H1 (cell line): Measurements from ENCODE around the gene DNAJC28.

Source experiments
- CHD1 ChIP-seq: IDR thresholded peaks from 2 replicates; pipeline ENCODE4 v1.6.1; 2012; ENCODE audit warnings: low read depth, low read length, improper control_type of control experiment
- EP300 ChIP-seq, 2 experiments: IDR thresholded peaks; 1 replicate in 1 of 2; 2 replicates in 1 of 2; pipeline ENCODE4 v1.6.1; 2011 to 2012; ENCODE audit warnings: low read depth in 2 of 2, low read length in 2 of 2, mild to moderate bottlenecking in 2 of 2, borderline replicate concordance in 1 of 2, inconsistent platforms in 1 of 2, moderate library complexity in 1 of 2
- GTF2F1 ChIP-seq: IDR thresholded peaks from 2 replicates; pipeline ENCODE4 v1.6.1; 2012; ENCODE audit warnings: low read depth, low read length, improper control_type of control experiment, borderline replicate concordance
- POLR2A ChIP-seq, 2 experiments: IDR thresholded peaks; 1 replicate in 1 of 2; 2 replicates in 1 of 2; pipeline ENCODE4 v1.6.1; 2011; ENCODE audit warnings: low read depth in 2 of 2, low read length in 2 of 2, mild to moderate bottlenecking in 2 of 2; ENCODE audit errors: control extremely low read depth in 1 of 2
- POLR2AphosphoS5 ChIP-seq: IDR thresholded peaks from 2 replicates; pipeline ENCODE4 v1.6.1; 2011; ENCODE audit warnings: low read depth, low read length
- RAD21 ChIP-seq, 2 experiments: IDR thresholded peaks in 1 of 2; conservative IDR thresholded peaks in 1 of 2; 2 replicates each; pipeline ENCODE4 v1.6.1; 2011; ENCODE audit warnings: low read depth in 2 of 2, low read length in 2 of 2, improper control_type of control experiment in 1 of 2, inconsistent platforms in 1 of 2, mild to moderate bottlenecking in 1 of 2, moderate library complexity in 1 of 2
- RFX5 ChIP-seq: IDR thresholded peaks from 2 replicates; pipeline ENCODE4 v1.6.1; 2011; ENCODE audit warnings: low read depth, low read length, improper control_type of control experiment, borderline replicate concordance
- YY1 ChIP-seq: IDR thresholded peaks from 2 replicates; pipeline ENCODE4 v1.6.1; 2011; ENCODE audit warnings: low read depth, mild to moderate bottlenecking, low read length
- TF ChIP-seq, protein P1 (sequence below), 3 experiments: IDR thresholded peaks; 1 replicate in 2 of 3; 2 replicates in 1 of 3; pipeline versions ENCODE4 v1.5.1 to v1.6.1; 2011; ENCODE audit warnings: low read length in 3 of 3, mild to moderate bottlenecking in 3 of 3, inconsistent platforms in 2 of 3, low read depth in 1 of 3, moderate library complexity in 1 of 3; ENCODE audit not compliant: insufficient read depth in 1 of 3; ENCODE audit errors: control extremely low read depth in 1 of 3
- TF ChIP-seq, protein P2 (sequence below): IDR thresholded peaks from 2 replicates; pipeline ENCODE4 v1.6.1; 2011; ENCODE audit warnings: low read depth, mild to moderate bottlenecking, low read length; ENCODE audit not compliant: insufficient read depth

DNA sequence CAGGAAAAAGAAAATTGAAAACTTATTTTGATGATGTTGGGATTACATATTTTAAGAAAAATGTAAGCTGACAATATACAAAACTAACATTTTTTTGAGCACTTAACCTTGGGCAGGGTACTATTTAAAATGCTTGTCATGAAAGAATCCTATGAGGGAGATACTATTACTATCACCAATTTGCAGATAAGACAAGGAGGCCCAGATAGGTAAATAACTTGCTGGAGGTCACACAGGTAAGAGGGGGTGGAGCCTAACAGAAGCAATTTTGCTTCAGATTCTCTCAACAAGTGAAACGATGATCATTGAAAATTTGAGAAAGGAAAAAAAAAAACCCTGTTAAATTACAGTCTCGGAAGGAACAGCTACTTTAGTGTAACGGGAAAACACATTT lies 49.2 kb upstream of the DNAJC28 start:
- TF ChIP-seq RAD21 (IDR thresholded peaks at IDR 0.05 in 1 of 2, conservative IDR thresholded peaks at IDR 0.05 in 1 of 2; ENCODE audit: low read depth in 2 of 2, low read length in 2 of 2) (no peak), POLR2A (IDR thresholded peaks at IDR 0.05; ENCODE audit: control extremely low read depth in 1 of 2, low read depth in 2 of 2, low read length in 2 of 2) (no peak), YY1 (no peak), EP300 (IDR thresholded peaks at IDR 0.05; ENCODE audit: borderline replicate concordance in 1 of 2, low read depth in 2 of 2, low read length in 2 of 2) (no peak), GTF2F1 (no peak), RFX5 (no peak), CHD1 (no peak), POLR2AphosphoS5 (no peak)
- TF ChIP-seq, protein P1, sequence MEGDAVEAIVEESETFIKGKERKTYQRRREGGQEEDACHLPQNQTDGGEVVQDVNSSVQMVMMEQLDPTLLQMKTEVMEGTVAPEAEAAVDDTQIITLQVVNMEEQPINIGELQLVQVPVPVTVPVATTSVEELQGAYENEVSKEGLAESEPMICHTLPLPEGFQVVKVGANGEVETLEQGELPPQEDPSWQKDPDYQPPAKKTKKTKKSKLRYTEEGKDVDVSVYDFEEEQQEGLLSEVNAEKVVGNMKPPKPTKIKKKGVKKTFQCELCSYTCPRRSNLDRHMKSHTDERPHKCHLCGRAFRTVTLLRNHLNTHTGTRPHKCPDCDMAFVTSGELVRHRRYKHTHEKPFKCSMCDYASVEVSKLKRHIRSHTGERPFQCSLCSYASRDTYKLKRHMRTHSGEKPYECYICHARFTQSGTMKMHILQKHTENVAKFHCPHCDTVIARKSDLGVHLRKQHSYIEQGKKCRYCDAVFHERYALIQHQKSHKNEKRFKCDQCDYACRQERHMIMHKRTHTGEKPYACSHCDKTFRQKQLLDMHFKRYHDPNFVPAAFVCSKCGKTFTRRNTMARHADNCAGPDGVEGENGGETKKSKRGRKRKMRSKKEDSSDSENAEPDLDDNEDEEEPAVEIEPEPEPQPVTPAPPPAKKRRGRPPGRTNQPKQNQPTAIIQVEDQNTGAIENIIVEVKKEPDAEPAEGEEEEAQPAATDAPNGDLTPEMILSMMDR (IDR thresholded peaks at IDR 0.05; ENCODE audit: control extremely low read depth in 1 of 3, insufficient read depth in 1 of 3, low read depth in 1 of 3, low read length in 3 of 3): no peak
- TF ChIP-seq, protein P2, sequence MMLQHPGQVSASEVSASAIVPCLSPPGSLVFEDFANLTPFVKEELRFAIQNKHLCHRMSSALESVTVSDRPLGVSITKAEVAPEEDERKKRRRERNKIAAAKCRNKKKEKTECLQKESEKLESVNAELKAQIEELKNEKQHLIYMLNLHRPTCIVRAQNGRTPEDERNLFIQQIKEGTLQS: no peak
